Esophagus (tissue), 2 donors: ENCODE results near the gene ARHGEF6. TPM values are rescaled to one million over a fixed set of nuclear protein-coding genes. Genes with fewer than 3 reads are reported as not detected.
"Not testable (repeated sequence)": the region's sequence is repeated elsewhere in the genome, so short reads cannot be mapped to it uniquely, and the experiment has no call there.

ENCODE experiments used
- H3K27ac ChIP-seq, 2 donors: one replicate each; pipeline ENCODE4 v1.5.1; 2013; ENCODE audit warnings: low read depth in 2 of 2, mild to moderate bottlenecking in 2 of 2, inconsistent platforms in 1 of 2, low read length in 1 of 2, moderate library complexity in 1 of 2
- H3K27me3 ChIP-seq, 2 donors: one replicate each; pipeline ENCODE4 v1.6.1; 2013; ENCODE audit warnings: low read length in 2 of 2, control low read depth in 1 of 2, mild to moderate bottlenecking in 1 of 2; ENCODE audit not compliant: insufficient read depth in 2 of 2, control insufficient read depth in 1 of 2
- H3K36me3 ChIP-seq, 2 donors: one replicate each; pipeline ENCODE4 v1.6.1; 2013; ENCODE audit warnings: low read length in 1 of 2; ENCODE audit not compliant: control insufficient read depth in 2 of 2, insufficient read depth in 2 of 2
- H3K4me1 ChIP-seq, 2 donors: one replicate each; pipeline ENCODE4 v1.6.1; 2013; ENCODE audit warnings: low read length in 1 of 2; ENCODE audit not compliant: control insufficient read depth in 2 of 2, insufficient read depth in 2 of 2
- H3K4me3 ChIP-seq, 2 donors: one replicate each; pipeline ENCODE4 v1.5.1; 2013; ENCODE audit warnings: low read length in 2 of 2, mild to moderate bottlenecking in 2 of 2, low read depth in 1 of 2, moderate library complexity in 1 of 2
- H3K9me3 ChIP-seq, 2 donors: one replicate each; pipeline ENCODE4 v1.6.1; 2013; ENCODE audit warnings: mild to moderate bottlenecking in 2 of 2, low read depth in 1 of 2, low read length in 1 of 2, moderate library complexity in 1 of 2; ENCODE audit not compliant: control insufficient read depth in 2 of 2, insufficient read depth in 1 of 2
- WGBS, 2 donors: extraction: QIAGEN DNeasy Blood & Tissue Kit; methylation state at CpG; one replicate each; pipeline ENCODE4 v1.1.7; 2013; 5-methylcytosine and 5-hydroxymethylcytosine counted together
- polyA plus RNA-seq, 2 donors: library from polyadenylated mRNA; stranded (reverse); fragments of 200-250 nt; gene quantifications; one replicate each; pipeline ENCODE4 v1.2.3, GENCODE V29; 2013
- donor health status: healthy with polysubstance abuse.
- donor health status: Bipolar disorder and iron deficiency.

Gene ARHGEF6
- polyA plus RNA-seq, result 1 to 10 TPM in 1 of 2 donors, under 1 TPM in 1; 0.90 to 1.3 TPM

GRCh38 chrX:136780763-136781162 is at the start of gene ARHGEF6:
Gene ARHGEF6, minus strand, starts transcription at chrX:136780932. Its CDS starts 50 bp downstream, at chrX:136780882.
- Histone ChIP-seq H3K4me3 (no peak within 1 kb of the TSS), H3K27me3 (no peaks in the 10 kb centered on the region), H3K36me3 (no peaks in the 10 kb centered on the region), H3K27ac (peak within 1 kb of the TSS in 1 of 2 donors; percentile 47), H3K9me3 (no peaks in the 10 kb centered on the region), H3K4me1 (no peaks in the 10 kb centered on the region)
- 45 to 53% methylated on average over 10 of the region's 10 CpGs for WGBS, 2 donors

- Histone ChIP-seq H3K36me3 (no peaks in the 10 kb centered on the region), H3K9me3 (no peaks in the 10 kb centered on the region), H3K4me3 (no peak overlapping the region), H3K27ac (no peak overlapping the region), H3K4me1 (no peaks in the 10 kb centered on the region), H3K27me3 (peaks cover 0 to 3% of the 10 kb centered on the region in 2 donors)
- WGBS, 2 donors, result 81 to 86% methylated on average over 5 of the region's 5 CpGs
These were observed 48.7 kb upstream of the ARHGEF6 start for GRCh38 chrX:136829413-136829812.

GRCh38 chrX:136828830-136829229 is 48.1 kb upstream of the ARHGEF6 start:
- H3K27me3 ChIP-seq, result peaks cover 0 to 3% of the 10 kb centered on the region in 2 donors
- H3K4me3 ChIP-seq, result no peak overlapping the region
- WGBS, 2 donors, result 78 to 91% methylated on average over 1 of the region's 1 CpG
- no peaks in the 10 kb centered on the region for H3K36me3 ChIP-seq
- H3K27ac ChIP-seq, result no peak overlapping the region
- no peaks in the 10 kb centered on the region for H3K9me3 ChIP-seq
- H3K4me1 ChIP-seq, result no peaks in the 10 kb centered on the region

- 31 to 42% methylated on average over 3 of the region's 3 CpGs for WGBS, 2 donors
- H3K4me3 ChIP-seq, result no peak overlapping the region
- H3K9me3 ChIP-seq, result no peaks in the 10 kb centered on the region
- no peaks in the 10 kb centered on the region for H3K36me3 ChIP-seq
- H3K27ac ChIP-seq, result no peak overlapping the region
- H3K4me1 ChIP-seq, result no peaks in the 10 kb centered on the region
- peaks cover 0 to 3% of the 10 kb centered on the region in 2 donors for H3K27me3 ChIP-seq
These were observed 46.3 kb upstream of the ARHGEF6 start for GRCh38 chrX:136827026-136827425.

- WGBS, 2 donors, result 93 to 94% methylated on average over 2 of the region's 2 CpGs
- Histone ChIP-seq H3K4me1 (no peaks in the 10 kb centered on the region), H3K27ac (no peak overlapping the region), H3K27me3 (peaks cover 0 to 3% of the 10 kb centered on the region in 2 donors), H3K4me3 (no peak overlapping the region), H3K9me3 (no peaks in the 10 kb centered on the region), H3K36me3 (no peaks in the 10 kb centered on the region)
These were observed 45.0 kb upstream of the ARHGEF6 start for GRCh38 chrX:136825771-136826170.

- 95 to 100% methylated on average over 1 of the region's 1 CpG for WGBS, 2 donors
- no peaks in the 10 kb centered on the region for H3K36me3 ChIP-seq
- H3K9me3 ChIP-seq, result no peaks in the 10 kb centered on the region
- H3K4me3 ChIP-seq, result no peak overlapping the region
- no peaks in the 10 kb centered on the region for H3K4me1 ChIP-seq
- H3K27ac ChIP-seq, result no peak overlapping the region
- H3K27me3 ChIP-seq, result no peaks in the 10 kb centered on the region
These were observed 42.4 kb upstream of the ARHGEF6 start for GRCh38 chrX:136823175-136823574.

GRCh38 chrX:136822337-136823095 is 41.8 kb upstream of the ARHGEF6 start:
- H3K9me3 ChIP-seq, result no peaks in the 10 kb centered on the region

GRCh38 chrX:136819756-136820155 is 39.0 kb upstream of the ARHGEF6 start:
- not testable (repeated sequence) for H3K4me3 ChIP-seq, H3K36me3 ChIP-seq, H3K27ac ChIP-seq, H3K4me1 ChIP-seq, H3K9me3 ChIP-seq, H3K27me3 ChIP-seq
- 82 to 88% methylated on average over 7 to 9 of the region's 9 CpGs for WGBS, 2 donors

More at GRCh38 chrX:136822337-136823095, 41.8 kb upstream of the ARHGEF6 start:
- 84 to 89% methylated on average over 5 of the region's 5 CpGs for WGBS, 2 donors
- no peak overlapping the region for H3K27ac ChIP-seq
- H3K27me3 ChIP-seq, result no peaks in the 10 kb centered on the region
- H3K4me3 ChIP-seq, result no peak overlapping the region
- no peaks in the 10 kb centered on the region for H3K36me3 ChIP-seq
- no peaks in the 10 kb centered on the region for H3K4me1 ChIP-seq

GRCh38 chrX:136819031-136819703 is 38.4 kb upstream of the ARHGEF6 start:
- no peak overlapping the region for H3K27ac ChIP-seq

More at GRCh38 chrX:136819031-136819703, 38.4 kb upstream of the ARHGEF6 start:
- no peaks in the 10 kb centered on the region for H3K9me3 ChIP-seq
- H3K27me3 ChIP-seq, result no peaks in the 10 kb centered on the region
- whole genome bisulfite sequencing, 2 donors, result 64 to 69% methylated on average over 5 of the region's 5 CpGs
- no peak overlapping the region for H3K4me3 ChIP-seq
- H3K4me1 ChIP-seq, result no peaks in the 10 kb centered on the region
- H3K36me3 ChIP-seq, result no peaks in the 10 kb centered on the region
